GM23248 (cell line): ENCODE results near the gene COL11A1. TPM values are rescaled to one million over a fixed set of nuclear protein-coding genes. Genes with fewer than 3 reads are reported as not detected.
A peak's percentile ranks its signal among the peaks of the same experiment; 100 is the strongest.

Experiments used
- DNase-seq: peaks from one replicate; pipeline ENCODE4 v3.0.0-alpha.2; 2015
- H2AFZ ChIP-seq: fragments of 200-600 bp; sonication (generic); 2 replicates; pipeline ENCODE4 v1.6.1; 2016; ENCODE audit warnings: antibody characterized with exemption
- H3F3A ChIP-seq: fragments of 200-600 bp; sonication (generic); 2 replicates; pipeline ENCODE4 v1.6.1; 2016; ENCODE audit warnings: mild to moderate bottlenecking, antibody characterized with exemption, mixed run types; ENCODE audit not compliant: insufficient read depth
- H3K27ac ChIP-seq: fragments of 200-600 bp; sonication (generic); 2 replicates; pipeline ENCODE4 v1.5.1; 2016; ENCODE audit warnings: mild to moderate bottlenecking
- H3K27me3 ChIP-seq: fragments of 200-600 bp; sonication (generic); replicated peaks from 2 replicates; pipeline ENCODE4 v1.6.1; 2016; ENCODE audit warnings: mild to moderate bottlenecking; ENCODE audit not compliant: insufficient read depth
- H3K36me3 ChIP-seq: fragments of 200-600 bp; sonication (generic); 2 replicates; pipeline ENCODE4 v1.6.1; 2016; ENCODE audit warnings: low read depth, mild to moderate bottlenecking
- H3K4me1 ChIP-seq: fragments of 200-600 bp; sonication (generic); 2 replicates; pipeline ENCODE4 v1.6.1; 2016; ENCODE audit warnings: mild to moderate bottlenecking; ENCODE audit not compliant: insufficient read depth
- H3K4me2 ChIP-seq: fragments of 200-600 bp; sonication (generic); one replicate; pipeline ENCODE4 v1.6.1; 2016; ENCODE audit warnings: mild to moderate bottlenecking; ENCODE audit not compliant: unreplicated experiment
- H3K4me3 ChIP-seq: fragments of 200-600 bp; sonication (generic); 2 replicates; pipeline ENCODE4 v1.5.1; 2016; ENCODE audit warnings: mild to moderate bottlenecking
- H3K79me2 ChIP-seq: fragments of 200-600 bp; sonication (generic); 2 replicates; pipeline ENCODE4 v1.6.1; 2016; ENCODE audit warnings: mild to moderate bottlenecking; ENCODE audit not compliant: insufficient read depth
- H3K9ac ChIP-seq: fragments of 200-600 bp; sonication (generic); 2 replicates; pipeline ENCODE4 v1.6.1; 2016; ENCODE audit warnings: mild to moderate bottlenecking
- H3K9me2 ChIP-seq: fragments of 200-600 bp; sonication (generic); 2 replicates; pipeline ENCODE4 v1.6.1; 2016; ENCODE audit warnings: mixed run types, mild to moderate bottlenecking, moderate library complexity; ENCODE audit not compliant: insufficient read depth
- H3K9me3 ChIP-seq: fragments of 200-600 bp; sonication (generic); one replicate; pipeline ENCODE4 v1.6.1; 2017; ENCODE audit warnings: low read depth
- H4K20me1 ChIP-seq: fragments of 200-600 bp; sonication (generic); 2 replicates; pipeline ENCODE4 v1.6.0; 2016; ENCODE audit not compliant: insufficient read depth
- EZH2 ChIP-seq: fragments of 200-600 bp; sonication (generic); IDR thresholded peaks from 2 replicates; pipeline ENCODE4 v1.6.1; 2018; ENCODE audit warnings: antibody characterized with exemption, mild to moderate bottlenecking; ENCODE audit not compliant: insufficient read depth, poor library complexity, severe bottlenecking
- EZH2phosphoT487 ChIP-seq: fragments of 200-600 bp; sonication (generic); IDR thresholded peaks from 2 replicates; pipeline ENCODE4 v1.6.1; 2018; ENCODE audit warnings: antibody characterized with exemption, moderate library complexity, mild to moderate bottlenecking, low read depth; ENCODE audit not compliant: insufficient read depth
- WGBS, 2 experiments: methylation state at CpG; one replicate each; pipeline ENCODE4 v1.1.6; 2015 to 2017; ENCODE audit warnings: low lambda C conversion rate in 2 of 2, low coverage in 1 of 2; ENCODE audit errors: missing lambda C conversion rate in 2 of 2; 5-methylcytosine and 5-hydroxymethylcytosine counted together
- in situ Hi-C: fragments of 300-500 bp; cut with MboI; formaldehyde crosslinking; loops from 2 replicates; pipeline ENCODE4 v1.15.0; 2020
- polyA plus RNA-seq: library from polyadenylated mRNA; unstranded; fragments of >200 nt; fragmentation: Nextera tagmentation; extraction: Ambion mirVana; gene quantifications from 2 replicates; pipeline ENCODE4 v1.2.1, GENCODE V29; 2016
- total RNA-seq: library from RNA; depleted of rRNA; stranded (reverse); fragments of >200 nt; shearing (Covaris generic); gene quantifications from 2 replicates; pipeline ENCODE4 v1.2.3, GENCODE V29; 2014

The COL11A1 gene
- total and polyA plus RNA-seq, 2 experiments from 2014 or later: 7.1 to 10.2 TPM

DNA sequence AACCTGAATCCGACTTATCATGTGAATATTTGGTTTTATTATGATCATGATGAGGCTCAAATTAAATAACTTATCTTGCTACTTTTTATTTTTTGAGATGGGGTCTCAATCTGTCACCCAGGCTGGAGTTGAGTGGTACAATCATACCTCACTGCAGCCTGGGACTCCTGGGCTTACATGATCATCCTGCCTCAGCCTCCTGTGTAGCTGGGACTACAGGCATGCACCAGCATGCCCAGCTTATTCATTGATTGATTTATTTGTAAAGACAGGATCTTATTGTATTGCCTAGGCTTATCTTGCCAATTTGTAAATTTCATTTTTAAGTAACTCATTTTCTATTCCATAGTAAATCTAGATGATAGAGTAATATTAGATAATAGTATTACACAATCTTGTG, 84.3 kb downstream of the COL11A1 start:
- Histone ChIP-seq H3K9me2 (no peaks in the 10 kb centered on the region), H3K27ac (no peak overlapping the region), H3K4me1 (no peaks in the 10 kb centered on the region), H3K9me3 (no peaks in the 10 kb centered on the region), H3K9ac (no peak overlapping the region), H4K20me1 (no peaks in the 10 kb centered on the region), H2AFZ (no peak overlapping the region), H3F3A (no peaks in the 10 kb centered on the region), H3K27me3 (no peaks in the 10 kb centered on the region), H3K36me3 (no peaks in the 10 kb centered on the region), H3K4me2 (no peak overlapping the region), H3K4me3 (no peak overlapping the region), H3K79me2 (no peaks in the 10 kb centered on the region)
- TF ChIP-seq EZH2phosphoT487: no peak
- WGBS, 2 experiments: 5 to 13% methylated on average over 1 of the region's 1 CpG
- no peak for DNase-seq
- in situ Hi-C loops: no loop called here

DNA sequence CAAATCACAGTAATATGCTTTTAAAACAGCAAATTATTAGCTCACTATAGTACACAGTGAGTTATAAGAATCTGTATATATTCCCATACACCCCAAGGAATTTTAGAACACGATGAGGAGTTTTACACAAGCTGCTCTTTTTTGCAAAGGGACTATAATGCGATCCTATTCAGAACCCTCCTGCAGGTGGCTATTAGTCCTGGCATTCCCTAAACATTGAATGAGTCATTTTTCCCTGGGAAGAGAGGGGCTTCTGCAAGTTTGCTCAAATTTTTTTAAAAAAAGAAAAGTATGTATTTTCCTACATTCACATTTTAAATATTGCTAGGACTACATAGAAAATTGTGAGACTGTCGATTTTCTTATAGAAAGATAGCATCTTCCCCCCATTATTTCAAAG, 106.3 kb downstream of the COL11A1 start:
- H2AFZ ChIP-seq: no peak overlapping the region
- H3K36me3 ChIP-seq: no peaks in the 10 kb centered on the region
- no peak overlapping the region for H3K9ac ChIP-seq
- no peaks in the 10 kb centered on the region for H3F3A ChIP-seq
- no peaks in the 10 kb centered on the region for H3K79me2 ChIP-seq
- no peak overlapping the region for H3K4me2 ChIP-seq
- WGBS, 2 experiments: 36 to 39% methylated on average over 3 of the region's 3 CpGs
- TF ChIP-seq EZH2: no peak
- TF ChIP-seq EZH2phosphoT487: no peak
- H3K4me3 ChIP-seq: no peak overlapping the region
- no peak for DNase-seq
- H4K20me1 ChIP-seq: no peaks in the 10 kb centered on the region
- H3K27ac ChIP-seq: no peak overlapping the region
- no peaks in the 10 kb centered on the region for H3K4me1 ChIP-seq
- H3K9me2 ChIP-seq: no peaks in the 10 kb centered on the region
- in situ Hi-C loops: no loop called here
- no peaks in the 10 kb centered on the region for H3K27me3 ChIP-seq
- no peaks in the 10 kb centered on the region for H3K9me3 ChIP-seq

DNA sequence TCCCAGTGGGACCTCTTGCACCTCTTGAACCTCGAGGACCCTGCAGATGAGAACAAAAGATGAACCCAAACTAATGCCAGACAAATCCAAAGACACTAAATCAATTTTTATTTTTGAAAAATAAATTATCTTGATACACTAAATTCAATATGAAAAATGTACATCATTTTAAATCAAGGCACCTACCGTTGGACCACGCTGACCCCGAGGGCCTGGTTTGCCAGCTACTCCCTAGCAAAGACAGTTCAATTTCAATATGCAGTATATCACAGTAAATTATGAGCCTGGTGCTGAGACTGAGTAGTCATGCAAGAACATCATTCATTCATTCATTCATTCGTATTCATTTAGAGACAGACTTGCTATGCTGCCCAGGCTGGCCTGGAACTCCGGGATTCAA, 129.4 kb downstream of the COL11A1 start:
- no peaks in the 10 kb centered on the region for H3K27me3 ChIP-seq
- H3K9ac ChIP-seq: no peak overlapping the region
- no peak overlapping the region for H2AFZ ChIP-seq
- H4K20me1 ChIP-seq: no peaks in the 10 kb centered on the region
- H3K9me2 ChIP-seq: no peaks in the 10 kb centered on the region
- no peaks in the 10 kb centered on the region for H3K36me3 ChIP-seq
- TF ChIP-seq EZH2phosphoT487 (no peak), EZH2 (no peak)
- in situ Hi-C loops: no loop called here
- no peak overlapping the region for H3K27ac ChIP-seq
- WGBS, 2 experiments: 52% methylated on average over 6 of the region's 6 CpGs
- H3K4me1 ChIP-seq: no peaks in the 10 kb centered on the region
- no peaks in the 10 kb centered on the region for H3F3A ChIP-seq
- H3K9me3 ChIP-seq: no peaks in the 10 kb centered on the region
- H3K4me3 ChIP-seq: no peak overlapping the region
- no peak overlapping the region for H3K4me2 ChIP-seq
- DNase-seq: no peak
- H3K79me2 ChIP-seq: no peaks in the 10 kb centered on the region

DNA sequence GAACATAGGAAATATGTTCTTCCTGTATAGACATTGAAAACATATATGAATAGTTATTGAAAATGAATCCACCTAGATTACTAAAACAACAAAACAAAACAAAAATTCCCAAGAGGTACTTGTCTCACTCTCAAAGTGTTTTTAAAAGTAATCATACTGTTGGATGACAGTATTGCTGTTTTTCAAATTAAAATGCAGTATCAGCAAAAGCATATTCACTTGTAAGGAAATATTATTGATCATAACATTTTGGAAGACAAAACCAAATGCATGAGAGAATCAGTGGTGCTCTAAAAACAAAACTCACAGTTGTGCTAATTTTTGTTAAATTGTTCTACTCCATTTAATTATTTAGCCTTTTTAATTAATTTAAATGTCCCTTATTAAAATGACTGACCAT, 131.0 kb downstream of the COL11A1 start:
- no peak for DNase-seq
- Histone ChIP-seq H3K27ac (no peak overlapping the region), H3K4me3 (no peak overlapping the region), H3K27me3 (no peaks in the 10 kb centered on the region), H3K9me3 (no peaks in the 10 kb centered on the region), H3K36me3 (no peaks in the 10 kb centered on the region), H2AFZ (no peak overlapping the region), H3K79me2 (no peaks in the 10 kb centered on the region), H3F3A (no peaks in the 10 kb centered on the region), H3K4me2 (no peak overlapping the region), H3K4me1 (no peaks in the 10 kb centered on the region), H4K20me1 (no peaks in the 10 kb centered on the region), H3K9me2 (no peaks in the 10 kb centered on the region), H3K9ac (no peak overlapping the region)
- TF ChIP-seq EZH2 (no peak), EZH2phosphoT487 (no peak)
- in situ Hi-C loops: no loop called here

DNA sequence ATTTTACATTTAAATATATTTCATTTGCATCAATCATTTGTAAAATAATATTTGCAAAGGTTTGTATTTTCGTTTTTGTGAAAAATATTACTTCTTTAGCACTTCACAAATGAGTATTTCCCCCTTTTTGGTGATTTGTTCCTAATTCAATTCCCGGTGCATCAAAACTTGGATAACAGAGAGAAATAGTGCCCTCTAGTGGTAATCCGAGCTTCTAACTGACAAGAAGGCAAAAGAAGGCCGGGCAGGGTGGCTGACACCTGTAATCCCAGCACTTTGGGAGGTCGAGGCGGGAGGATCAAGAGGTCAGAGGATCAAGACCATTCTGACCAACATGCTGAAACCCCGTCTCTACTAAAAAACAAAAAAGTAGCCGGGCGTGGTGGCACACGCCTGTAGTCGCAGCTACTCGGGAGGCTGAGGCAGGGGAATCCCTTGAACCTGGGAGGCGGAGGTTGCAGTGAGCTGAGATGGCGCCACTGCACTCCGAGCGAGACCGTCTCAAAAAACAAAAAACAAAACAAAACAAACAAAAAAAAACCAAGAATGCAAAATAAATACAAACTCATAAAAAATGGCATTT, 137.7 kb downstream of the COL11A1 start:
- no peaks in the 10 kb centered on the region for H3K36me3 ChIP-seq
- no peaks in the 10 kb centered on the region for H3F3A ChIP-seq
- WGBS, 2 experiments: 37 to 43% methylated on average over 17 of the region's 17 CpGs
- H3K79me2 ChIP-seq: no peaks in the 10 kb centered on the region
- no peak for TF ChIP-seq EZH2phosphoT487
- no peak for TF ChIP-seq EZH2
- H3K27me3 ChIP-seq: no peaks in the 10 kb centered on the region
- no peaks in the 10 kb centered on the region for H3K9me3 ChIP-seq
- H3K9me2 ChIP-seq: no peaks in the 10 kb centered on the region
- DNase-seq: peak; percentile 81
- H3K27ac ChIP-seq: no peak overlapping the region
- H4K20me1 ChIP-seq: no peaks in the 10 kb centered on the region
- no peak overlapping the region for H3K4me2 ChIP-seq
- no peaks in the 10 kb centered on the region for H3K4me1 ChIP-seq
- no peak overlapping the region for H3K9ac ChIP-seq
- H2AFZ ChIP-seq: no peak overlapping the region
- in situ Hi-C loops: no loop called here
- no peak overlapping the region for H3K4me3 ChIP-seq
